ENCODE measurements around the gene CNNM4. TPM values are rescaled to one million over a fixed set of nuclear protein-coding genes. Genes with fewer than 3 reads are reported as not detected.

The CNNM4 gene
- total RNA-seq, 1 experiment from 2014 or later = 14.0 TPM

GRCh38 chr2:96739076-96739632 lies 21.5 kb upstream of the CNNM4 start:
- H3K27me3 Mint-ChIP-seq (ENCODE audit: low read depth) = no peaks in the 10 kb centered on the region
- H3K4me1 Mint-ChIP-seq = peaks cover 14% of the 10 kb centered on the region
- H3K27ac Mint-ChIP-seq = peak overlapping the region; percentile 44
- ATAC-seq (peak; percentile 7), DNase-seq (ENCODE audit: low spot score) (no peak)
- TF ChIP-seq ZNF416 (CRISPR knock-in tag; IDR thresholded peaks at IDR 0.05) = no peak
- no peak for TF ChIP-seq ELF4 (CRISPR knock-in tag; IDR thresholded peaks at IDR 0.05; ENCODE audit: low read depth)
- TF ChIP-seq SMAD3 (CRISPR knock-in tag; IDR thresholded peaks at IDR 0.05; ENCODE audit: borderline replicate concordance) = no peak
- no peak for TF ChIP-seq NR1H2 (CRISPR knock-in tag; IDR thresholded peaks at IDR 0.05)
- TF ChIP-seq ZNF512 (CRISPR knock-in tag; IDR thresholded peaks at IDR 0.05; ENCODE audit: borderline replicate concordance) = no peak
- TF ChIP-seq GRHL2 (CRISPR knock-in tag; IDR thresholded peaks at IDR 0.05; ENCODE audit: insufficient replicate concordance, severe bottlenecking) = no peak
- no peak for TF ChIP-seq IRF2 (CRISPR knock-in tag; IDR thresholded peaks at IDR 0.05; ENCODE audit: borderline replicate concordance, low read depth)
- no peak for TF ChIP-seq TEAD4 (CRISPR knock-in tag; IDR thresholded peaks at IDR 0.05)
- H3K4me3 Mint-ChIP-seq = peak overlapping the region; percentile 95
- H3K9me3 Mint-ChIP-seq = no peaks in the 10 kb centered on the region
- ChIA-PET POLR2A (no interaction called here), CTCF (interaction anchor here (1.0 to 1.1 kb wide), 2 partner anchors 24 to 100 kb away, joined by 3 read pairs; no protein-coding TSS in a partner anchor)
- H3K36me3 Mint-ChIP-seq = peaks cover 21% of the 10 kb centered on the region

GRCh38 chr2:96739633-96740428 lies 20.9 kb upstream of the CNNM4 start, which contains the start of gene LMAN2L:
Gene LMAN2L, minus strand, starts transcription at chr2:96740064. Its CDS starts 24 bp downstream, at chr2:96740040.
- H3K27me3 Mint-ChIP-seq (ENCODE audit: low read depth) = no peaks in the 10 kb centered on the region
- ATAC-seq (peak; percentile 100), DNase-seq (ENCODE audit: low spot score) (peak; percentile 99)
- peaks cover 14% of the 10 kb centered on the region for H3K36me3 Mint-ChIP-seq
- H3K4me1 Mint-ChIP-seq = peaks cover 16% of the 10 kb centered on the region
- POLR2A ChIA-PET = interaction anchor here (0.7 kb wide), 1 partner anchor 419 kb away, joined by 4 read pairs; no protein-coding TSS in a partner anchor
- CTCF ChIA-PET = interaction anchor here (0.7 to 1.1 kb wide), 3 partner anchors 23 to 100 kb away, joined by 3 read pairs; no protein-coding TSS in a partner anchor
- H3K9me3 Mint-ChIP-seq = no peaks in the 10 kb centered on the region
- H3K27ac Mint-ChIP-seq = peak within 1 kb of the TSS; percentile 82
- peak within 1 kb of the TSS; percentile 95 for H3K4me3 Mint-ChIP-seq
- TF ChIP-seq IRF2 (CRISPR knock-in tag; IDR thresholded peaks at IDR 0.05; ENCODE audit: borderline replicate concordance, low read depth) = no peak
- no peak for TF ChIP-seq ZNF512 (CRISPR knock-in tag; IDR thresholded peaks at IDR 0.05; ENCODE audit: borderline replicate concordance)
- peak; percentile 44; the same call in 1 of the 2 replicates for TF ChIP-seq USF1 (CRISPR knock-in tag; IDR thresholded peaks at IDR 0.05)
- no peak for TF ChIP-seq IRF1 (CRISPR knock-in tag; IDR thresholded peaks at IDR 0.05)
- TF ChIP-seq MLX (CRISPR knock-in tag; IDR thresholded peaks at IDR 0.05) = no peak
- peak; percentile 81 for TF ChIP-seq NFYB (CRISPR knock-in tag; conservative IDR thresholded peaks at IDR 0.05; ENCODE audit: low read depth)
- no peak for TF ChIP-seq ZNF532 (CRISPR knock-in tag; IDR thresholded peaks at IDR 0.05; ENCODE audit: borderline replicate concordance)
- peak; percentile 77 for TF ChIP-seq ARID4B (CRISPR knock-in tag; IDR thresholded peaks at IDR 0.05; ENCODE audit: borderline replicate concordance)
- no peak for TF ChIP-seq CDX4 (CRISPR knock-in tag; IDR thresholded peaks at IDR 0.05; ENCODE audit: borderline replicate concordance)

Measured in WTC11 (cell line).